A549 (cell line): ENCODE measurements around the gene EXPH5.

Experiments
- CHD4 ChIP-seq: fragments of 200-600 bp; sonication (generic); IDR thresholded peaks from 2 replicates; pipeline ENCODE4 v1.6.1; 2016; ENCODE audit warnings: antibody characterized with exemption, mild to moderate bottlenecking, borderline replicate concordance
- JUN ChIP-seq, 2 experiments: fragments of >200 bp; sonication (Bioruptor Twin); formaldehyde crosslinking; IDR thresholded peaks; 2 replicates in 1 of 2; 3 replicates in 1 of 2; pipeline ENCODE4 v1.6.1; 2016 to 2017
- KDM5A ChIP-seq: fragments of 200-600 bp; sonication (generic); IDR thresholded peaks from 2 replicates; pipeline ENCODE4 v1.6.1; 2016; ENCODE audit warnings: antibody characterized with exemption, mild to moderate bottlenecking
- MYC ChIP-seq: IDR thresholded peaks from 2 replicates; pipeline ENCODE4 v1.6.1; 2012; ENCODE audit warnings: mild to moderate bottlenecking, inconsistent platforms, low read length, improper control_type of control experiment, borderline replicate concordance
- NPAS2 ChIP-seq: fragments of 250-450 bp; sonication (Bioruptor Pico); IDR thresholded peaks from 2 replicates; pipeline ENCODE4 v1.8.0; 2022; ENCODE audit warnings: mild to moderate bottlenecking, moderate library complexity, borderline replicate concordance
- TF ChIP-seq, protein P1 (sequence below): fragments of >200 bp; sonication (Bioruptor Twin); formaldehyde crosslinking; IDR thresholded peaks from 3 replicates; pipeline ENCODE4 v1.5.1; 2016

DNA sequence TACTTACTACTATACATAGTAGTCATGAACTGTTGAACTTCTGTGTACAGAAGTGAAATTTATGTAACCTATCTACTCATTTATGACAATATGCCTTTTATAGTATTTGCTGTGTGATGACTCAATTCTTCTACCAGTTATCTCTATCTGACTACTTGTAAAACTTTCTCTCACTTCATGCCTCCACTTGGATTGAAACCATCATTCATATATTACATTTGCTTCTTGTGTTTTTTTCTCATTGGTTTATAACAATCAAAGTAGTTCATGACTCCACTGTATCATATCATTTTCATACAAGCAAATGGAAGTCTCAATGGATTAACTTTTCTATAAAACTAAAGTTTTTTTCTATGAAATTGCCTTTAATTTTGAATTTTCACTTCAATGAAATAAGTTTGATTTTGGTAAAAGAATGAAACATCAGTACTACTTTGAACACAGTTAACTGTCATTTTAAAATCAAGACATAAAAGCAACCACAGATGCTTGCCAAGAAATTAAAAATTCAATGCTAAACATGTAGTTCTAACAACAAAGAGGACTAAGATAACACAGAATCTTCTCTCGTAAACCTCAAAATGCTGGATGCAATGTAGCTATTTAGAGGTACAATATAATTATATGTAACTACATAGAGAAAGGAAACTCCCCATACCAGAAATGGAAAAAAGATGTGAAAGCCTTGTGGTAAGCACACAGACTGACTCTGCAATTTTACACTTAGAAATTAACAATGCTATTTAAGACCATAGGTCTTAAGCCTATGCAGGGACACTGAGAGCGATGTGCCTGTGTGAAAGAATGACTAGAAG lies 27.6 kb upstream of the EXPH5 start:
- TF ChIP-seq NPAS2 (CRISPR knock-in tag) (no peak), CHD4 (no peak), KDM5A (no peak), JUN (IDR thresholded peaks at IDR 0.05) (no peak), MYC (no peak)
- TF ChIP-seq, protein P1, sequence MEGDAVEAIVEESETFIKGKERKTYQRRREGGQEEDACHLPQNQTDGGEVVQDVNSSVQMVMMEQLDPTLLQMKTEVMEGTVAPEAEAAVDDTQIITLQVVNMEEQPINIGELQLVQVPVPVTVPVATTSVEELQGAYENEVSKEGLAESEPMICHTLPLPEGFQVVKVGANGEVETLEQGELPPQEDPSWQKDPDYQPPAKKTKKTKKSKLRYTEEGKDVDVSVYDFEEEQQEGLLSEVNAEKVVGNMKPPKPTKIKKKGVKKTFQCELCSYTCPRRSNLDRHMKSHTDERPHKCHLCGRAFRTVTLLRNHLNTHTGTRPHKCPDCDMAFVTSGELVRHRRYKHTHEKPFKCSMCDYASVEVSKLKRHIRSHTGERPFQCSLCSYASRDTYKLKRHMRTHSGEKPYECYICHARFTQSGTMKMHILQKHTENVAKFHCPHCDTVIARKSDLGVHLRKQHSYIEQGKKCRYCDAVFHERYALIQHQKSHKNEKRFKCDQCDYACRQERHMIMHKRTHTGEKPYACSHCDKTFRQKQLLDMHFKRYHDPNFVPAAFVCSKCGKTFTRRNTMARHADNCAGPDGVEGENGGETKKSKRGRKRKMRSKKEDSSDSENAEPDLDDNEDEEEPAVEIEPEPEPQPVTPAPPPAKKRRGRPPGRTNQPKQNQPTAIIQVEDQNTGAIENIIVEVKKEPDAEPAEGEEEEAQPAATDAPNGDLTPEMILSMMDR: no peak
